Upper lobe of right lung (tissue), 1 donor: ENCODE results near the gene EVC2. TPM values are rescaled to one million over a fixed set of nuclear protein-coding genes. Genes with fewer than 3 reads are reported as not detected.

Experiments used
- ATAC-seq: fragments of 200-7000 bp; cut with Tn5 transposase; one replicate; pipeline ENCODE4 v1.9.1; 2020; ENCODE audit warnings: mild to moderate bottlenecking, moderate library complexity
- DNase-seq: peaks from one replicate; pipeline ENCODE4 v3.0.0-alpha.2; 2020
- H3K27ac ChIP-seq: fragments of 200-600 bp; one replicate; pipeline ENCODE4 v1.8.0; 2022
- H3K27me3 ChIP-seq: fragments of 200-600 bp; one replicate; pipeline ENCODE4 v1.8.0; 2022; ENCODE audit warnings: mild to moderate bottlenecking
- H3K36me3 ChIP-seq: fragments of 200-600 bp; one replicate; pipeline ENCODE4 v1.8.0; 2022
- H3K4me1 ChIP-seq: fragments of 200-600 bp; one replicate; pipeline ENCODE4 v1.8.0; 2022
- H3K4me3 ChIP-seq: fragments of 200-600 bp; one replicate; pipeline ENCODE4 v1.8.0; 2022; ENCODE audit warnings: mild to moderate bottlenecking
- H3K9me3 ChIP-seq: fragments of 200-600 bp; one replicate; pipeline ENCODE4 v1.8.0; 2022
- CTCF ChIP-seq: fragments of 200-600 bp; IDR thresholded peaks from one replicate; pipeline ENCODE4 v1.8.0; 2022; ENCODE audit warnings: antibody characterized with exemption
- intact Hi-C: fragments of 100-400 bp; cut with DNase I; formaldehyde crosslinking; loops from one replicate; pipeline ENCODE4 v1.11.0; 2022
- total RNA-seq: library from RNA; stranded (reverse); fragmentation: NEBNext Ultra II Directional; extraction: Animal tissue kit (Norgen Biotek cat#: 25700); gene quantifications from one replicate; pipeline ENCODE4 v1.2.1, GENCODE V29; 2021
- donor health status: DM: no; HTN: yes; CAD: no; lungs with severe emphysema.

Gene EVC2
- total RNA-seq, 1 donor from 2014 or later: 6.3 TPM

- Histone ChIP-seq H3K4me3 (no peak overlapping the region), H3K9me3 (no peaks in the 10 kb centered on the region), H3K27me3 (no peaks in the 10 kb centered on the region), H3K4me1 (no peaks in the 10 kb centered on the region), H3K36me3 (peaks cover 12% of the 10 kb centered on the region), H3K27ac (no peak overlapping the region)
- intact Hi-C loops: no loop called here
- peak; percentile 5 for DNase-seq
- no peak for ATAC-seq
- no peak for TF ChIP-seq CTCF
Measured at GRCh38 chr4:5747738-5748375, 39.5 kb upstream of the EVC2 start.

GRCh38 chr4:5746829-5747737 lies 38.7 kb upstream of the EVC2 start:
- Histone ChIP-seq H3K9me3 (no peaks in the 10 kb centered on the region), H3K4me3 (no peak overlapping the region), H3K27ac (no peak overlapping the region), H3K4me1 (no peaks in the 10 kb centered on the region), H3K36me3 (peaks cover 18% of the 10 kb centered on the region), H3K27me3 (no peaks in the 10 kb centered on the region)
- intact Hi-C loops: no loop called here
- DNase-seq (peak; percentile 31), ATAC-seq (no peak)
- no peak for TF ChIP-seq CTCF

GRCh38 chr4:5746250-5746649 lies 37.9 kb upstream of the EVC2 start:
- no peak for TF ChIP-seq CTCF
- H3K4me3 ChIP-seq: no peak overlapping the region
- peak; percentile 35 for DNase-seq
- H3K27ac ChIP-seq: no peak overlapping the region
- no peaks in the 10 kb centered on the region for H3K4me1 ChIP-seq
- peaks cover 22% of the 10 kb centered on the region for H3K36me3 ChIP-seq
- ATAC-seq: no peak
- H3K27me3 ChIP-seq: no peaks in the 10 kb centered on the region
- no peaks in the 10 kb centered on the region for H3K9me3 ChIP-seq
- intact Hi-C loops: no loop called here

- no peak for TF ChIP-seq CTCF
- Histone ChIP-seq H3K4me3 (no peak overlapping the region), H3K36me3 (peaks cover 12% of the 10 kb centered on the region), H3K27ac (no peak overlapping the region), H3K4me1 (no peaks in the 10 kb centered on the region), H3K27me3 (no peaks in the 10 kb centered on the region), H3K9me3 (no peaks in the 10 kb centered on the region)
- intact Hi-C loops: no loop called here
- ATAC-seq (no peak), DNase-seq (no peak)
Measured at GRCh38 chr4:5742968-5743367, 34.6 kb upstream of the EVC2 start.

GRCh38 chr4:5742388-5742787 lies 34.0 kb upstream of the EVC2 start:
- DNase-seq (no peak), ATAC-seq (no peak)
- TF ChIP-seq CTCF: no peak
- no peaks in the 10 kb centered on the region for H3K4me1 ChIP-seq
- H3K27me3 ChIP-seq: no peaks in the 10 kb centered on the region
- H3K27ac ChIP-seq: no peak overlapping the region
- no peaks in the 10 kb centered on the region for H3K9me3 ChIP-seq
- H3K4me3 ChIP-seq: no peak overlapping the region
- H3K36me3 ChIP-seq: peaks cover 12% of the 10 kb centered on the region
- intact Hi-C loops: no loop called here
